H9 (cell line): ENCODE results near the gene RPRD2. TPM values are rescaled to one million over a fixed set of nuclear protein-coding genes. Genes with fewer than 3 reads are reported as not detected.

Source experiments
- DNase-seq: peaks from one replicate; pipeline ENCODE4 v3.0.0-alpha.2; 2017
- H2AFZ ChIP-seq: one replicate; pipeline ENCODE4 v1.6.1; 2013; ENCODE audit warnings: mild to moderate bottlenecking, low read length, control low read depth, moderate library complexity
- H2AK5ac ChIP-seq: 2 replicates; pipeline ENCODE4 v1.6.1; 2013; ENCODE audit warnings: low read length, control low read depth, mixed read lengths; ENCODE audit not compliant: insufficient read length
- H2BK120ac ChIP-seq: one replicate; pipeline ENCODE4 v1.6.1; 2013; ENCODE audit warnings: low read depth, mild to moderate bottlenecking, low read length, control low read depth, inconsistent platforms; ENCODE audit not compliant: poor library complexity, severe bottlenecking
- H2BK12ac ChIP-seq: 2 replicates; pipeline ENCODE4 v1.6.1; 2013; ENCODE audit warnings: low read length, control low read depth, mixed read lengths, low read depth; ENCODE audit not compliant: insufficient read length
- H2BK15ac ChIP-seq: 2 replicates; pipeline ENCODE4 v1.6.1; 2013; ENCODE audit warnings: low read depth, low read length, control low read depth
- H2BK20ac ChIP-seq: one replicate; pipeline ENCODE4 v1.6.1; 2013; ENCODE audit warnings: low read depth, mild to moderate bottlenecking, low read length, control low read depth, inconsistent platforms; ENCODE audit not compliant: poor library complexity, severe bottlenecking
- H2BK5ac ChIP-seq: 2 replicates; pipeline ENCODE4 v1.6.1; 2013; ENCODE audit warnings: low read length, control low read depth, mixed read lengths; ENCODE audit not compliant: insufficient read length
- H3K14ac ChIP-seq: 2 replicates; pipeline ENCODE4 v1.6.1; 2013; ENCODE audit warnings: low read length, control low read depth; ENCODE audit not compliant: insufficient read depth
- H3K18ac ChIP-seq: 2 replicates; pipeline ENCODE4 v1.6.1; 2013; ENCODE audit warnings: low read depth, mild to moderate bottlenecking, mixed read lengths, low read length, control low read depth; ENCODE audit not compliant: insufficient read length
- H3K23ac ChIP-seq: 2 replicates; pipeline ENCODE4 v1.6.1; 2013; ENCODE audit warnings: low read length, control low read depth, mixed read lengths, low read depth; ENCODE audit not compliant: insufficient read length
- H3K23me2 ChIP-seq: 2 replicates; pipeline ENCODE4 v1.6.1; 2013; ENCODE audit warnings: low read depth, mild to moderate bottlenecking, mixed read lengths, low read length, control low read depth; ENCODE audit not compliant: insufficient read length, poor library complexity, severe bottlenecking
- H3K27ac ChIP-seq: 2 replicates; pipeline ENCODE4 v1.5.1; 2013; ENCODE audit warnings: low read length, control low read depth, mixed read lengths, low read depth; ENCODE audit not compliant: insufficient read length
- H3K27me3 ChIP-seq: 2 replicates; pipeline ENCODE4 v1.6.1; 2013; ENCODE audit warnings: low read length, control low read depth, inconsistent platforms; ENCODE audit not compliant: insufficient read depth
- H3K4ac ChIP-seq: 2 replicates; pipeline ENCODE4 v1.6.1; 2013; ENCODE audit warnings: low read depth, mild to moderate bottlenecking, control low read depth, inconsistent platforms, low read length, moderate library complexity
- H3K4me1 ChIP-seq: 2 replicates; pipeline ENCODE4 v1.6.1; 2013; ENCODE audit warnings: low read length, control low read depth, inconsistent platforms; ENCODE audit not compliant: insufficient read depth
- H3K4me2 ChIP-seq: 2 replicates; pipeline ENCODE4 v1.6.1; 2013; ENCODE audit warnings: low read length, control low read depth, mixed read lengths; ENCODE audit not compliant: insufficient read length, insufficient read depth
- H3K56ac ChIP-seq: 2 replicates; pipeline ENCODE4 v1.6.1; 2013; ENCODE audit warnings: low read depth, mild to moderate bottlenecking, mixed read lengths, low read length, control low read depth; ENCODE audit not compliant: insufficient read length
- H3K79me1 ChIP-seq: 2 replicates; pipeline ENCODE4 v1.6.1; 2013; ENCODE audit warnings: low read depth, mild to moderate bottlenecking, moderate library complexity, low read length, control low read depth, inconsistent platforms; ENCODE audit not compliant: insufficient read depth, poor library complexity, severe bottlenecking
- H3K79me2 ChIP-seq: 2 replicates; pipeline ENCODE4 v1.6.1; 2013; ENCODE audit warnings: low read length, control low read depth, inconsistent platforms; ENCODE audit not compliant: insufficient read depth
- H3K9ac ChIP-seq: 2 replicates; pipeline ENCODE4 v1.6.1; 2013; ENCODE audit warnings: low read length, control low read depth, mixed read lengths; ENCODE audit not compliant: insufficient read length; ENCODE audit errors: extremely low read depth
- H3K9me3 ChIP-seq: one replicate; pipeline ENCODE4 v1.6.1; 2013; ENCODE audit warnings: low read depth, low read length, inconsistent platforms; ENCODE audit not compliant: control insufficient read depth
- H3T11ph ChIP-seq: one replicate; pipeline ENCODE4 v1.6.1; 2013; ENCODE audit warnings: mild to moderate bottlenecking, low read length, control low read depth, inconsistent platforms
- H4K20me1 ChIP-seq: one replicate; pipeline ENCODE4 v1.6.1; 2013; ENCODE audit not compliant: control insufficient read depth, insufficient read length, insufficient read depth
- H4K5ac ChIP-seq: 2 replicates; pipeline ENCODE4 v1.6.1; 2013; ENCODE audit warnings: low read depth, mild to moderate bottlenecking, mixed read lengths, low read length, control low read depth; ENCODE audit not compliant: insufficient read length
- H4K8ac ChIP-seq: replicated peaks from 2 replicates; pipeline ENCODE4 v1.6.1; 2013; ENCODE audit warnings: low read length, control low read depth, mixed read lengths, low read depth; ENCODE audit not compliant: insufficient read length
- H4K91ac ChIP-seq: 2 replicates; pipeline ENCODE4 v1.6.1; 2013; ENCODE audit warnings: low read depth, mild to moderate bottlenecking, moderate library complexity, mixed read lengths, low read length, control low read depth; ENCODE audit not compliant: insufficient read length
- H3K27ac Mint-ChIP-seq, 3 experiments: 2 replicates in 2 of 3; 3 replicates in 1 of 3; pipeline ENCODE4 v1.8.0; 2020 to 2021; ENCODE audit warnings: mixed read lengths in 3 of 3, mild to moderate bottlenecking in 1 of 3, moderate library complexity in 1 of 3
- H3K27me3 Mint-ChIP-seq: 2 replicates; pipeline ENCODE4 v1.8.0; 2021; ENCODE audit warnings: low read depth, mild to moderate bottlenecking, moderate library complexity, mixed read lengths
- H3K36me3 Mint-ChIP-seq, 3 experiments: 2 replicates in 2 of 3; 3 replicates in 1 of 3; pipeline ENCODE4 v1.8.0; 2020 to 2021; ENCODE audit warnings: low read depth in 3 of 3, mixed read lengths in 3 of 3; ENCODE audit not compliant: insufficient read depth in 1 of 3
- H3K4me1 Mint-ChIP-seq, 2 experiments: 2 replicates each; pipeline ENCODE4 v1.8.0; 2020; ENCODE audit warnings: mixed read lengths in 2 of 2
- H3K4me3 Mint-ChIP-seq, 2 experiments: 2 replicates in 1 of 2; 3 replicates in 1 of 2; pipeline ENCODE4 v1.8.0; 2020 to 2021; ENCODE audit warnings: mild to moderate bottlenecking in 2 of 2, mixed read lengths in 2 of 2, moderate library complexity in 1 of 2
- H3K9me3 Mint-ChIP-seq, 2 experiments: 2 replicates in 1 of 2; 3 replicates in 1 of 2; pipeline ENCODE4 v1.8.0; 2020; ENCODE audit warnings: mild to moderate bottlenecking in 2 of 2, mixed read lengths in 2 of 2, moderate library complexity in 1 of 2
- WGBS: extraction: QIAGEN DNeasy Blood & Tissue Kit; methylation state at CpG from one replicate; pipeline ENCODE4 v1.1.7; 2013; ENCODE audit warnings: missing lambda C conversion rate, low lambda C conversion rate, mixed read lengths; ENCODE audit not compliant: insufficient read length; ENCODE audit errors: extremely low coverage; 5-methylcytosine and 5-hydroxymethylcytosine counted together
- total RNA-seq: library from RNA; stranded (reverse); gene quantifications from 2 replicates; pipeline ENCODE4 v1.2.1, GENCODE V29; 2021
- TF ChIP-seq, protein P1 (sequence below): fragments of 200-600 bp; sonication (generic); conservative IDR thresholded peaks from 3 replicates; pipeline ENCODE4 v1.8.0; 2021; ENCODE audit warnings: antibody characterized with exemption, mild to moderate bottlenecking

The RPRD2 gene
- total RNA-seq, 1 experiment from 2014 or later, result 39.0 TPM

- peaks cover 5 to 6% of the 10 kb centered on the region in 2 experiments; a peak in 2 of 4 replicates for H3K4me1 Mint-ChIP-seq
- Histone ChIP-seq H3K4ac (no peak overlapping the region), H4K8ac (no peak overlapping the region), H3K4me1 (no peaks in the 10 kb centered on the region), H3K4me2 (no peak overlapping the region), H2BK5ac (no peak overlapping the region), H3K27me3 (no peaks in the 10 kb centered on the region), H3K27ac (no peak overlapping the region), H3K9ac (no peak overlapping the region), H3K9me3 (no peaks in the 10 kb centered on the region), H2BK20ac (no peak overlapping the region), H3K56ac (no peak overlapping the region), H3K18ac (no peak overlapping the region), H2BK120ac (no peak overlapping the region), H3K23me2 (no peaks in the 10 kb centered on the region), H2BK12ac (no peak overlapping the region), H2AFZ (no peak overlapping the region), H2AK5ac (no peak overlapping the region), H4K5ac (no peak overlapping the region), H3K79me2 (no peaks in the 10 kb centered on the region), H3K23ac (no peak overlapping the region), H3T11ph (no peak overlapping the region), H4K20me1 (no peaks in the 10 kb centered on the region), H3K79me1 (no peaks in the 10 kb centered on the region), H4K91ac (no peak overlapping the region), H2BK15ac (no peak overlapping the region), H3K14ac (no peak overlapping the region)
- H3K27me3 Mint-ChIP-seq, result no peaks in the 10 kb centered on the region
- H3K36me3 Mint-ChIP-seq, result peaks cover 25 to 56% (median 53%) of the 10 kb centered on the region in 3 experiments; a peak in 6 of 7 replicates
- no peaks in the 10 kb centered on the region for H3K9me3 Mint-ChIP-seq
- H3K4me3 Mint-ChIP-seq, result no peak overlapping the region
- TF ChIP-seq, protein P1, sequence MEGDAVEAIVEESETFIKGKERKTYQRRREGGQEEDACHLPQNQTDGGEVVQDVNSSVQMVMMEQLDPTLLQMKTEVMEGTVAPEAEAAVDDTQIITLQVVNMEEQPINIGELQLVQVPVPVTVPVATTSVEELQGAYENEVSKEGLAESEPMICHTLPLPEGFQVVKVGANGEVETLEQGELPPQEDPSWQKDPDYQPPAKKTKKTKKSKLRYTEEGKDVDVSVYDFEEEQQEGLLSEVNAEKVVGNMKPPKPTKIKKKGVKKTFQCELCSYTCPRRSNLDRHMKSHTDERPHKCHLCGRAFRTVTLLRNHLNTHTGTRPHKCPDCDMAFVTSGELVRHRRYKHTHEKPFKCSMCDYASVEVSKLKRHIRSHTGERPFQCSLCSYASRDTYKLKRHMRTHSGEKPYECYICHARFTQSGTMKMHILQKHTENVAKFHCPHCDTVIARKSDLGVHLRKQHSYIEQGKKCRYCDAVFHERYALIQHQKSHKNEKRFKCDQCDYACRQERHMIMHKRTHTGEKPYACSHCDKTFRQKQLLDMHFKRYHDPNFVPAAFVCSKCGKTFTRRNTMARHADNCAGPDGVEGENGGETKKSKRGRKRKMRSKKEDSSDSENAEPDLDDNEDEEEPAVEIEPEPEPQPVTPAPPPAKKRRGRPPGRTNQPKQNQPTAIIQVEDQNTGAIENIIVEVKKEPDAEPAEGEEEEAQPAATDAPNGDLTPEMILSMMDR, result no peak
- no peak overlapping the region for H3K27ac Mint-ChIP-seq
- WGBS, result no CpG with 5 or more reads among the region's 6 CpGs
- no peak for DNase-seq
These were observed 141.5 kb downstream of the RPRD2 start for GRCh38 chr1:150505431-150505830.
